NCI-H146 (cell line): Measurements from ENCODE around the gene RNF130.
A peak's percentile ranks its signal among the peaks of the same experiment; 100 is the strongest.

Source experiments
- DNase-seq: peaks from one replicate; lab custom pipeline; 2025; lab: John Stamatoyannopoulos, UW

The RNF130 gene

DNA sequence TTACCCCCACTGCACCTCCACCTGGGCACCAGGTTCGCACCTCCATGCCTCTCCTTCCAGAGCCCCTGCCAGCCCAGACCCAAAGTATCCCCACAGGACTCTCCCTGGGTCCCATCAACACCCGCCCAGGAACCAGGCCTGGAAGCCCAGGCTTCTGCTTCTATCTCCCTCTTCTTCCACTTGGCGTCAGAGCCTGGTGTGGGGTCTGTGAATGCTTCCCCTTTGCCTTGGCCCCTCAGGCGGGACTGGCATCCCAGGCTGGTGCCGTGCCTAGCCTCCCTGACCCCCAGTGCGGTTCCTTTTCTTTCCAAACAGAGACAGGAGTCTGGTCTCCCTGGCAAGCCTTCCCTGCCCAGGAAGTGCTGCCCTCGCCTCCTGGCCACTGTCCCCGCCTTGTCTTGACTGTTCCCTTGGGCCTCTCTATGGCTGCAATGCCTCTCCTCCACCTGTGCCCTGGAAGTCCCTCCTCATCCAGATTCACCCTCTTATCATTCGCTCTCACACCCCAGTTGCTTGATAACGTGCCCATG is 156.1 kb downstream of the RNF130 start:
- no peak for DNase-seq

DNA sequence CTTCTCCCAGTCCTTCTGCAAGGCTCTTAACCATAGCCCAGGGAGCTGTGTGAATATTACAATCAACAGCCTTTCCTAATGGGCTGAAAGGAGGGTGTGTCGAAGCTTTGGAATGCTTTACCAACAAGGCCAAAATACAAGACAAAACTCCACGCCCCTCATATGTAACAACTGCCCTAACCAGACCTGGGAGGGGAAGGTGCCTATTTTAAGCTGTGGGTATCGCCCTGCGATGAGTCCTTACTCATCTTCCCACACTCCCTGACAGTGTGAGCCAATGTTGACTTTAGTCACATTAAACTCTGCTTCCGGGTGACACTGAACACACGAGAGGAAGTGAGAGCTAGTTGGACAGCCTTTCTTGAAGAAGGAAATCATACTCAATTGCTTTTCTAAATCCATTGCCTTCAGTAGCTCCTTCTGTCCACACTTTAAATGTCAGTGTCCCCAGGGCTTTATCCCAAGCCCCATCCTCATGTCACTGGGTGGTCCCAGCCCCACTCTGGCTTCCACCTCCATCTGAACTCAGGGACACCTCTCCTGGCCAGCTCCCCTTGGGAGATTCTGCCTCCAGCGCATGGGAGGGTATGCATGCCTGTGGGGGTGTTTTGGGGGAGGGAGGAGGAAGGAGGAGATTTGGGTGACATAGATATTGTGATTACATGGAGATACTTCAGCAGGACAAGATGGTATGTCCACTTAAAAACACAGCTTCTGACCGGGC is 157.4 kb downstream of the RNF130 start:
- DNase-seq = no peak

DNA sequence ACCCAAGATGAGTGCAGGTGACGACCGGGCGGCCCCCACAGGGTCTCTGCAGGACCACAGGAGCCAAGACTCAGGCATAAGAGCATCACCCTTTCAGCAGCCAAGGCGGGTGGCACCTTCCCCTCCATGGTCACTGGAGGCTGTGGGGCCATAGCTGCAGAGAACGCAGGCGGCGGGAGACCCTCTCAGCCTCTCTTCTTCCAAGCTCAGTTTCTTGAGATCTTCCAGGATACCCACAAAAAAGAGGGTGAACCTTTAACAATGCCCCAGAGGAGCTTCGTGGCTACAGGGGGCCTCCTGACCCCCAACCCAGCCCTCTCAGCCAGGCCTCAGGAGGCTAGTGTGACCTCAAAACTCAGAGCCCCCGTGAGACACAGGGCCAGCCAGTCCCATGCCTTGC is 158.1 kb downstream of the RNF130 start:
- no peak for DNase-seq

DNA sequence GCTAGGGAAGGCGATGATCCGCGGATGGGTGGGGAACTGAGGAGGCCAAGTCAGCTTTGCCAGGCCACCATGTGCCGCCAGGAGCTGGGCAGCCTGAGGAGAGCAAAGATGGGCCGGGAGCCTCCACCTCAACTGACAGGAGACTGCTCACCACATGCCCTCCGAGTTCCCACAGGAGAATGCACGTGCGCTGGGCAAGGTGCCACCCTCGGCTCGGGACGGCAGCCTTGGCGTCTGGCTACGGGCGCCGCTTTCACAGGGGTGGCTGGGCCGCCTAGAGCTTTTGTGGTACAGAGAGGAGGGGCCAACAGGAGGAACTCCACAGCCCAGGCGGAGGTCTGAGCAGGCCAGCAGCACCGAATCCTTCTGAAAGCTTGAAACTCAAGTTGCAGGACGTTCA is 158.6 kb downstream of the RNF130 start:
- no peak for DNase-seq

DNA sequence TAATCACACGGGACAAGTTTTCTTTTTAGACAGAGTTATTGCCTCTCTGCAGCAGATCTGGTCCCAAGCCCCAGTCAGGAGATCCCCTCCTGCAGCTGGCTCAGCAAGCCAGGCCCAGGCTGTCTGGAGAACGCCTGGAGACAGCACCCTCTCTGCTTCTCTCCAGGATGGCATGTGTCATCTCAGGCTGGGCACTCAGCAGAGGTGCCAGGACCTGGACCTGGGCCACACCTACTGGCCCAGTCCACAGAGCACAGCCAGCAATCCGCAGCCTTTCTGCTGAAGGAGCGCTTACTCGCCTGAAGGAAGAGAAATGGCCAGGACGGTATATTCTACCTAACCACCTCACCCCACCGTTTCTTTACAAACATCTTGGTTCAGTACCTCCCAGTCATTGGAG is 159.2 kb downstream of the RNF130 start:
- no peak for DNase-seq

DNA sequence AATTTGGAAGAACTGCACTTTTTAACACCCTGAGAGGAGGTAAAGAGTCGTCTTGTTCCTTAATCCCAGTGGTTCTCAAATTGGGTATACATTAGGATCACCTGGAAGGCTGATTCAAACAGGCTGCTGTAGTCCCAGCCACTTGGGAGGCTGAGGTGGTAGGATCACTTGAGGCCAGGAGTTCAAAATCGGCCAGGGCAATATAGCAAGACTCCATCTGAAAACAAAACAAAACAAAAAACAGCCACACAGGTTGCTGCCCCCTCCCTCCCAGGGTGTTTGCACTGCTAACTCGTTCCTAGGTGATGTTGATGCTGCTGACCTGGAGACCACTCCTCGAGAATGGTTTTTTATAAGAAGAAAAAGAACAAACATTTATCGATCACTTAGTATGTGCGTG is 162.3 kb downstream of the RNF130 start:
- DNase-seq = no peak

DNA sequence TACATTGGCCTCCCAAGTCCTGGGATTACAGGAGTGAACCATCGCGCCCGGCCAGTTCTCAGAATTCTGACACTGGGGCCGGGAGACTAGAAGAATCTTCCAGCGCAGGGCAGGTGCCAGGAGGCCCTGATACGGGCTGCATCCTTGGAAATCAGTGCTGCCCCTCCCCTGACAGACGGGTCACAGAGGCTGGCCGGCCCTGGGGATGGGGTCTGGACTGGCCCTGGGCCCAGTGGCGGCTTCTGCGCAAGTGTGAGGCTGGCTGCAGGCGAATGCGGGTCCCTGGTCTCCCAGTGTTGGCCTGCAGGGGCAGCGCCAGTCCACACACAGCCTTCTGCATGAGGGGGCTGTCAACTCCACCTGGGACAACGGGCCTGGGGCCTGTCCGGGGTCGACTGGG is 163.0 kb downstream of the RNF130 start:
- DNase-seq = peak; percentile 24

DNA sequence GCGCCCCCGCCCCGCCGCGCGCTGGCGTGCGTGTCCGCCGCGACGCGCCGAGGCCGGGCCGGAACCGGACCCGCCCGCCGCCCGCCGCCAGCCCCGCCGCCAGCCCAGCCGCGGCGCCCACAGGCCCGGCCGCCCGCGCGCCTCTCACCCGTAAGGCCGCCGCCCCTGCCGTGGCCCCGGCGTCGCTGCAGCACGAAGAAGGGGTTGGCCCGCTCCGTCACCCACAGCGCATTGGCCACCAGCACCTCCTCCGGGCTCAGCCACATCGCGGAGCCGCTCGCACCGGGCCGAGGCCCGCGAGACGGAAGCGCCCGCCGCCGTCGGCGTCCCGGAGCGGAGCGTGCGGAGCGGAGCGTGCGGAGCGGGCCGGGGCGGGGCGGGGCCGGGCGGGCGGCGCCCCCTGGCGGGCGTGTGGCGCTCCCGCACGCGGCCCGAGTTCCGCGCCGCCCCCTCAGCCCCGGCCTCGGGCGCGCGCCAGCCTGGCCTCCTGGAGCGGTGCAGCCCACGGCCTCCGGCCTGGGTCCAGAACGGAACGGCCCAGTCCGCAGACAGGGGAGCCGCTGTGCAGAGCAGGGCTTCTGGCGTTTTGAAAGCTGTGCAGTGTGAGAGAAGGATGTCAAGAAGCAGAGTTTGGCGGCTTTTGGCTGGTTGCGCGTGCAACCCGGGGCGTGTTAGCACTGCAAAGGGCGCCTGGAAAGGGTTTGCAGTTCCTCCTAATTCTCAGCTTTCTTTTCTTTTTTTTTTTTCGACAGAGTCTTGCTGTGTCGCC is 163.8 kb downstream of the RNF130 start, which contains the start of gene TBC1D9B:
Gene TBC1D9B (minus strand): TSS at position 342 of the 769 bp plus-strand sequence. CDS start 76 bp downstream, at position 266.
- DNase-seq = peak; percentile 48

DNA sequence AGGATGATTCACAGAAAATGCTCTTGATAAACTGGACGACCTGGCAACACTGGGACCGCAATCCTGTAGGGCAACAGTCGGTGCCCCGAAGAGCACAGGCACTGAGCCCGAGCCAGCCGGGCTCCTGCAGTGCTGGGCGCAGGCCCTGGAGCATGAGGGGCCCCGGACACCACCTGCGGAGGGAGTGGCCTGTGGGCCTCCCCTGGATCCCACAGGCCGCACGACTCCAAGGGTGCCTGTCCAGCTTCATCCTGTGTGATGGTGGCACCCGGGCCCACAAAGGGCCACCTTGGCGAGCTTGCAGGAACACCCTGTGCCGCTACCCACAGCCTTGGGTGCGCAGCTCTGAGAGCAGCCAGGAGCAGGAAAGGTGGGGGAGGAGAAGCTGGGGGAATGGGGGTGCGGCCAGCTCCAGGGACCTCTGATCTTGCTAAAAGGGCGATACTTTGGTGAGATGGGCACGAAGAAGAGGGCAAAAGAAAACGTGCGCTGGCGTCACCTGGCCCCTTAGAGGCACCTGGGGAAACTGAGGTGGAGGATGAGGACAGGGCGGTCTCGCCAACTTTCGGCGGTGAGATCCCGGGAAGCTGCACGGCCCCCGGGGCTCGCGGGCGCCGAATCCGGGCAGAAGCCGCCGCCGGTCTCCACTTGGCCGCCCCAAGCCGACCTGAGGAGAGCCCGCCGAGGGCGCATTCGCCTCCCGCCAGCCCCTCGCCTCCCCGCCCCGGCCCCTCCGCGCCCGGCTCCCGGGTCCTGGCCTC is 164.6 kb downstream of the RNF130 start:
- DNase-seq = peak; percentile 33

DNA sequence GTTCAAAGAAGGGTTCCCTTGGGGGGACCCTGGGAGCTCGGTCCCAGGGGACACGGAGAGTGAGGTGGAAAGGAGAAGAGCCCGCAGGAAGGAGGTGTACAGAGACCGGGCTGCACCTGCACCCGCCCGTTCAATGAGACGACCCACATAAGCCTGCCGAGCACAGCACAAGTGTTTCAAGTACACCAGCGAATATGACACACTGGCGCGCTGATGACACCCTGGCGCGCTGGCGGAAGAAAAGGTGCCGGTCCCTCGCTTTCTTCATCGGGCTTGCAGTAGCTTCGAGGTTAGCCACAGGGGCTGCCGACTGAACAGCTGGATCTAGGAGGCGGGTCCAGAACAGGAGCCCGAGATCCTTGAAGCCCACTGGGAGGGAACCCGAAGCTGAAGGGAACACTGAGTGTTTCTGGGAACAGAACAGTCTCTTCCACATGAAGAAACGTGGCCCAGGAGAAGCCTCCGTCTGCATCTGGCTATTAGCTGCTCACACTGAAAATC is 165.2 kb downstream of the RNF130 start:
- no peak for DNase-seq

DNA sequence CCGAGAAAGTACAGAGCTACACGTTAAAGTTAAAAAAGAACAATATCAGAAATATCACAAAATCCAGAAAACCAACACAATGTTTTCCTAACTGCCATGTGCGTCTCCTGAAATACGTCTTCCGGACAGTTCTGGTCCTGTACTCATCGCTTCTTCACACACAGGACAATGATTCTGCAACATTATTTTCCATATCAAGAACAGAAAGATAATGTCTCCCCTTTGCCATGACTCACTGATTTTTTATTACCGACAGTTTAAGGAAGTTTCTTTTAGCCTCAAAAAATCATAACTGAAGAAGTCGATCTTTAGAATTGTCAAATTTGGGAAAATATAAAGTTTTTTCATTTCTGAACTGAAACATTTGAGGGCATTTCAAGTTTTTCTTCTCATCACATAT is 166.4 kb downstream of the RNF130 start:
- DNase-seq = no peak
